Fibroblast of gingiva (primary cell): ENCODE data around the gene PFKFB4.
A peak's percentile ranks its signal among the peaks of the same experiment; 100 is the strongest.

Experiments
- DNase-seq: peaks from one replicate; pipeline ENCODE4 v3.0.0-alpha.2; 2011; ENCODE audit warnings: low read depth

Gene PFKFB4

GRCh38 chr3:48584836-48585235 is 28.2 kb upstream of the PFKFB4 start:
- DNase-seq: no peak

DNA sequence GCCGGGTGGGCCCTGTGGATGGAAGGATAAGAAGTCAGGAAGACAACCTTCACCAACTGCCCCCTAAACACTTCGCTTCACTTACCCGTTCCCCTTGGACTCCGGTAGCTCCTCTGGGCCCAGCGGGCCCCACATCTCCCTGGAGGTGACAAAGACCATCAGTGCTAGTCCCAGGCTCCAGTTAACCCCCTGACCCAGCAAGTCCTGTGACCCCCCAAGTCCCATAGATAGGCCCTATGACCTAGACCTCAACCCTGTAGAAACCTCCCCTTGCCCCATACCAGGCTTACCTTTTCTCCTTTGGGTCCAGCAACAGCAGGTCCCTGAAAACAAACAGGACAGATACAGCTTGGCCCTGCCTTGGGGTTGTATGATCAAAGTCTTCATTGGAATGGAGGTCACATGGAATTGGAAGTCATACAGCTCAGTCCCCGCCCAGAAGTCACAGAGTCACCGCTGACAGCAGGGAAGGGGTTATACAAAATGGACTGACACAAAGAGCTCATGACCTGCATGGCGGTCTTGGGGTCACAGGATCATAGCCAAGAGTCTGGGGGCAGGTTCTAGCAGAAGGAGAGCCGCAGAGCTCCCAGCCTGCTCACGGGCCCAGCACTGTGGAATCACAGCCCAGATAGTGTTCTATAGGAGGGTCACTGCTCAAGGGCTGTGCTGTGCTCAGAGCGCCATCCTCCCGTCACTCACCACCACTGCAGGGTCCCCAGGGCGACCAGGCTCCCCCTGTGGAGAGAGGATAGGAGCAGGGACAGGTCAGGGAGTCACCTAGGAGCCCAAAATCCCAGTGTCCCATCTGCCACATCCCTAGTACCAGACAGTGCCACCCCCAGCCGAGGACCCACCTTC is 25.2 kb upstream of the PFKFB4 start:
- no peak for DNase-seq

DNA sequence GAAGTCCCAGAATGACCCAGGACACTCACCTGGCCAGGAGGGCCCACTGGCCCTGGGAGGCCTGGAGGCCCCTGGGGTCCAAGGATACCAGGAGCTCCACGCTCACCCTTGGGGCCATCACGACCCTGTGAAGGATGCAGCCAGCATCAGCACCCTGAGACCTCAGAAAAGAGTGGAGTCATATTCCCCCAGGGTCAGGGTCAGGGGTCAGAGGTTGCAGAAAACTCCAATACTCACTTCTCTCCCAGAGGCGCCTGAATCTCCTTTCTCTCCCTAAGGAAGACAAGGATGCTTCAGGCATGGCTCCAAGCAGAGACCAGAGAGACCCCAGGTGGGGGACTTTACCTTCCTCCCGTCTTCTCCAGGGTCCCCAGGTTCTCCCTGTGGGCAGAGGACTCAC is 20.0 kb upstream of the PFKFB4 start:
- DNase-seq: no peak

DNA sequence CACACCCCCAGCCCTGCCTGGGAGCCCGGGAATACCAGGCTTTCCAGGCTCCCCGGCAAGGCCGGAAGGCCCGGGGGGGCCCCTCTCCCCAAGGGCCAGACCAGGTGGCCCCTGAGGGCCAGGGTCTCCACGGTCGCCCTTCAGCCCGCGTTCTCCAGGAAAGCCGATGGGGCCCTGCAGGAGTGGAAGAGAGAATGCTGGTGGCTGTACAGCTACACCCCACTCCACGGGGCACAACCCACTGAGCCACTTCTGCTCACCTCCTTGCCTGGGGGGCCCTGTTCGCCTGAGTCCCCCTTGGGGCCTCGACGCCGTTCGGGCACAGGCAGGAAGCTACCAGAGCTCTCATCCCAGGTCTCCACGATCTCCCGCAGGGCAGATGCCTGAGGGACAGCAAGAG is 18.8 kb upstream of the PFKFB4 start:
- no peak for DNase-seq

DNA sequence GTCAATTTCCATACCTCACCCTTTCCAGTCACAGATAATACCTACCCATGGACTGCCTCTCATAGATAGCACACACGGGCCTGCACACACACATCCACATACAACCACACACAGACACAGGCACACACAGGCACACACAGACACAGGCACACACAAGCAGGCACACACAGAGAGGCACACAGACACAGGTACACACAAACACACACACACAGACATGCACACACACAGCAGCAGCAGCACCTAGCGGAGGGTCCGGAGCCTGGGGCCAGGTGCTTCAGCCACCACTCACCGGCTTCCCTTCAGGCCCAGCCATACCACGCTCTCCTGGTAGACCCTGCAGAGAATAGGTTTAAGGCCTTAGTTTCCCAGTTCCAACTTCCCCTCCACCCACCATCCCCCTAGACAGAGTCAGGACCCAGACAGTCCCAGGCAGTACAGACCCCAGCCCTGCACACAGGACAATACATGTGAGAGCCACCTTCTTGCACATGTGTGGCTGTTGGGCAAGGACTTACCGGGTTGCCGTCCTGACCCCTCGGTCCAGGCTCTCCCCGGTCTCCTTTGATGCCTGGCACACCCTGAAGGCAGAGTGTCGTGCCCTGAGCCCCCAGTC is 17.5 kb upstream of the PFKFB4 start:
- DNase-seq: no peak

DNA sequence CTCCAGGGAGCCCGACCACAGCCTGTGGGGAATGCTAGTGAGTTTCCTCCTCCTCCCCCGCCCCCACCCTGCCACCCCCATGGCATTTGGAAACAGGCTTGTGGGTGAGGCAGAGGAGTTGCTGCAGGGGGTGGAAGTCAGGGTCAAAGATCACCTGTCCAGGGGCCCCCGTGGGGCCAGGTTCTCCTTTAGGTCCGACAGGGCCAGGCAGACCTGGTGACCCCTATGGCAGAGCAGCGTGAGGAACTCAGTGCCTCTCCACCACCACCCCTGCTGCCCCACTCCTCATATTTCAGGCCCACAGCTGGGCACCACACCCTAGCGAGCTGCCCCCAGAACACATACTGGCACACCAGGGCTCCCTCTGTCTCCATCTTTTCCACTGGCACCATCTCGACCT is 15.9 kb upstream of the PFKFB4 start:
- no peak for DNase-seq

DNA sequence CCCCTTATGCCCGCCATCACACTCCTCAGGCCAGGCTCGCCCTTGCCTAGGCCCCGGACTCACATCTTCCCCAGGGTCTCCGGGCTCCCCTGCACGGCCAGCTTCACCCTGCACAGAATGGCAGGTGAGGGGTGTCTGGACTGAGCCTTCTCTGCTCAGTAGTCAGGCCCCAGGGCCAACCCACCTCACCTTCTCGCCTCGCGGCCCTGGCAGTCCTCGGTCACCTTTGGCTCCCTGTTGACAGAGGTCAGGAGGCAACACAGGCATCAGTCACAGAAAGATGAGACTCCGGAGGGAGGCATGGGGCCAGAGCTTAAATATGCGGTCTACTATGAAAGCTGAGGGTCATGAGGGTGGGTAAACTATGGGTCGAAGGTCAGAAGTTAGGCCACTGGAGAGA is 15.3 kb upstream of the PFKFB4 start:
- no peak for DNase-seq

DNA sequence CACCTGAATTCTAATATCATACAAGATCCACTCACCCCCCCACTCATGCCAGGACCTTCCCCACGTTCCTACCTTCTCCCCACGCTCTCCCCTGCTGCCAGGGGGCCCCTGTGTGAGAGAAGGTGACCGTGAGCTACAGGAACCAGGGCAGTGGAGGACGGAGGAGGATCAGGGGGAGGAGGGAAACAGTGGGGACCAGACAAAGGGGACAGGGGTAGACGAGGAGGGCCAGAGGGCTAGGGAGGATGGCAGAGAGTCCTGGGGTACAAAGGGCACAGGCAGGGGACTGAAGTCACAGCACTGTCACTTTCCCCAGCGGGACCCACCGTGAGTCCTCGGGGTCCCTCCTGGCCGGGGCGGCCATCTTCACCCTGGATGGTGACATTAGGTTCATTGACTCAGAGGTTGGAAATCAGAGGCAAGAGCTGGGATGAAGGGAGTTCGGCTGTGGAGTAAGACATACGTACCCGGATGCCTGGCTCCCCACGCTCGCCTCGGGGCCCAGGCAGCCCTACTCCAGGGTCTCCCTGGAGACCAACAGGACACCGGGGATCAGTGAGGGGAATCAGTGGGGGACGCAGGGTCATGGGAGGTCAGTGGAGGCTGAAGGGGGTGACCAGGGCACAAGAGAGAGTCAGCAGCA is 13.3 kb upstream of the PFKFB4 start:
- no peak for DNase-seq

DNA sequence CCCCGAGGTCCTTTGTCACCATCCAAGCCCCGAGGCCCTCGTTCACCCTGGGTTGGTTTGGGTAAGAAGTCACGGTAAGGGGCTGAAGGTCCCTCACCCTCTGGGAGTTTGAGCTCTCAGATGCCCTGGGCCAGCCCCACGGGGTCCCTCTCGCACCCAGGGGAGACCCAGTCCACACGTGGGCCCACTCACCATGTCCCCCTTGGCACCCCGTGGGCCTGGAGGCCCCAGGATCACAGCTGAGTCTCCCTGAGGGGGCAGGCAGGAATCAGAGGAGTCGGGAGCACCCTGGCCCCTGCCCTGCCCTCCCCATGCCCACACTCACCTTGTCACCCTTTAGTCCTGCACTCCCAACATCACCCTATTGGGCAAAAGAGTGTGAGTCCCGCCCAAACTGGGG is 12.8 kb upstream of the PFKFB4 start:
- no peak for DNase-seq

DNA sequence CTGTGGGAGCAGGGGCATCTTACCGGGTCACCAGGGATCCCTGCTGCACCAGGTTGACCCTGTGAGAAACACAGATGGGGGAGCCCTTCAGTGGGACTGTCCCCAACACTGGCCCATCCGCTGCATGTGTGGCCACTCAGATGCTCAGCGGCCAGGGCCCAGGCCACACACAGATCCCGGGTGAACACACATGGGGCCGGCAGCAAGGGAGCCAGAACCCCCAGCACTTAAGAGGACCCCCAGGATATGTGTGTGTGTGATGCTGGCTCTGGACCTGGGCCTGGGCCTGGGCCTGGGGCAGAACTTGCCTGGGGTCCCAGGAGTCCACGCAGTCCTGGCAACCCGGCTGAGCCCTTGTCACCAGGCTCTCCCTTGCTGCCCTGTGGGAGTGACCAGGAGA is 11.9 kb upstream of the PFKFB4 start:
- no peak for DNase-seq

GRCh38 chr3:48567500-48567899 is 10.9 kb upstream of the PFKFB4 start:
- DNase-seq: no peak

DNA sequence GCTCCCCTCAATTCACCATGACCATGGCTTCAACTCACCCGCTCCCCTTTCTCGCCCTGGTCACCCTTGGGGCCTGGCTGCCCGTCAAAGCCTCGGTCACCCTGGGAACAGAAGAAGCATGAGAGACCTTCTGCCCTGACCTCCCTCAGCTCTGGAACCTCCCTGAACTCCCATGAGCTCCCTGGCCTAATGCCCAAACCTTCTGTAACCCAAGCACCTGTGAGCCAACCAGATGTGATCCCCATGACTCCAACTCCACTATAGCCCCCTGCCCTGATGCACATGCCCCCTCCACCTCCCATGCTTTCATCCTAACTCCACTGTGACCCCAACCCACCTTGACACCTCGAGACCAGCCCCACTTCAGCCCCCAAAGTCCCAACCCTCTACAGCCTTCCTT is 10.5 kb upstream of the PFKFB4 start:
- DNase-seq: no peak

DNA sequence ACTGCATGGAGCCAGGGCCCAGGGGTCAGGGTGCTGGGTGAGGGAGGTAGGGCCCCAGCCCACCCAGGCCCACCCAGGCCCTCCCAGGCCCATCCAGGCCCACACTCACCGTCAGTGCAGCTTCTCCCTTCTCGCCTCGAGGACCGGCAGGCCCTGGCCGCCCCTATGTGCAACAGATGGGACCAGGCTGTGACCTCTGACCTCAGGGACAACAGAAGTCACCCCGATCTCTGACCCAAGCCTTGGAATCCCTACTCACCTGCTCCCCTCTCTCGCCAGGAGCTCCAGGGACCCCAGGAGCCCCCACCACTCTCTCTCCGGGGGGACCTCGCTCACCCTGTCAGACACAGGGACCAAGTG is 9.8 kb upstream of the PFKFB4 start:
- DNase-seq: no peak

- DNase-seq: peak; percentile 64
These were observed 9.2 kb upstream of the PFKFB4 start for GRCh38 chr3:48565591-48566400.

DNA sequence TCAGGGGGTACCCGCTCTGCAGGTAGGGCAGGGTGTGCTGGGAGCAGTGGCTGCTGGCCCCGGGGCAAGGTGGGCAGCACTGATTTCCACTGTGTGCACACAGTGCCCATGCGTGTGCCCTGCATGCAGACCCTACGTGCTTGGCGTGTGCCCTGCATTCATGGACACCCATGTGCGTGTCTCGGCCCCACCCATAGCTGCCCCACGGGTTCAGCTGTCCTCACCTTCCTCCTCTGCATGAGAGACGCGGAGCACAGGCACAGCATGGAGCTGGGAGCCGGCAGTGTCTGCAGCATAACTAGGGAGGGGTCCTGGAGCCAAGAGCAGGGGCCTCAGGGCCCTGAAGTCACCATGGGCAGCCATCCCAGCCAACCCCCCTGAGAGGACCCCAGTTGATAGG is 8.6 kb upstream of the PFKFB4 start:
- DNase-seq: no peak

DNA sequence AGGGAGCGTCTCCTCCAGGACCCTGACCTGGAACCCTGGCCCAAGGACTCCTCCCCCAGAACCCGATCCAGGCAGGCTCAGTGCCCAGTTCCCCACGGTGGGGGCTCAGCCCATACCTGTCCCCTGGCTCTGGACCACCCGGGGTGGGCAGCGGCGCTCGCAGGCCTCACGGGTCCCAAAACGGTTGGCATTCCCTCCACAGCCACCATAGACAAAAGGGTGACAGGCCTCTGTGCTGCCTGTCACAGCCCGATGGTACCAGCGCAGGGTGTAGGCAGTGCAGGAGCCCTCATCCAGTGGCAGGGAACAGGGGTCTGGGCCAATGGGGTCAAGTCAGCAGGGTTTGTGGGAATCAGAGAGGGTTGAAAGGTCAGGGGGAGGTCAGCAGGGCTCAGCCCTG is 8.1 kb upstream of the PFKFB4 start:
- DNase-seq: no peak

DNA sequence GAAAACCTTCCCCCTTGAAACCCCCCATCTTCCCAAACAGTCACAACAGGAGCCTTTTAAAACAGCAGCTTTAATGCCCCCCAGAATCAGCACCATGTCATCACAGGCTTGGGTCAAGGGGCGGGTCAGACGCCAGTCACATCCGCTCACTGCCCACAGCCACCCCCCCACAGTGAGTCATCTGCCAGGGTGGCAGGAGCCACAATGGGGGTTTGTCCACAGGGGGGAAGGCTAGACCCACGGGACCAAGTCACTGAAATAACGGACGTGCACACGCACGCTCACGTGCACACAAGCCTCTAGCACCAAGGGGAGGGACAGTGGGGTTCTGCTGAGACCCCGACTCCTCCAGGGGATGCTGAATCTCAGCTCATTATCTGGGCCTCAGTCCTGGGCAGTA is 7.4 kb upstream of the PFKFB4 start:
- peak; percentile 78 for DNase-seq

DNA sequence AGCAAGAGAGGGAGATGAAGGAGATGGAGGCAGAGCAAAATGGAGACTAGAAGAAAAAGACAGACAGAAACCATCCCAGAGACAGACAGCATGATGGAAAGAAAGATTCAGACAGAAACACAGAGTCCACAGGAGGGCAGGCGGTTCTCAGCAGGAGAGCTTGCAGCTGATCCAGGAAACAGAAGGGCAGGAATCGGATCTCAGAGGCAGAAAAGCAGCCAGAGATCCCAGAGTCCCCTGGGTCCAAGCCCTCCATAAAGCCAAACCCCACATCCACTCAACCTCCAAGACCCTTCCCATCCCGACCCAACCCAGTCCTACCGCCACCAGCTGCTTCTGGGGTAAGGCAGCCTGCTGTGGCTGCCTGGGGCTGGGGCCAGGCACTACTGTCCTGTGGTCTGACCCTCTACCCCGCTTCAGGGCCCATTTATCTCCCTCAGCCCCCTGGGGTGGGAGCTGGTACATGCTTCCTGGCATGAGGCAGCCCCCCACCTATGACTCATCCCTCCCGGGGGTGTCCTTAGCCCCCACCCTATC is 6.8 kb upstream of the PFKFB4 start, which contains the start of gene UCN2:
Gene UCN2 (minus strand): TSS at position 400 of the 537 bp plus-strand sequence. CDS start 657 bp downstream, outside the sequence.
- peak; percentile 57 for DNase-seq

GRCh38 chr3:48562367-48563095 is 5.9 kb upstream of the PFKFB4 start:
- no peak for DNase-seq

- DNase-seq: peak; percentile 71
These were observed 4.6 kb upstream of the PFKFB4 start for GRCh38 chr3:48561045-48561736.

DNA sequence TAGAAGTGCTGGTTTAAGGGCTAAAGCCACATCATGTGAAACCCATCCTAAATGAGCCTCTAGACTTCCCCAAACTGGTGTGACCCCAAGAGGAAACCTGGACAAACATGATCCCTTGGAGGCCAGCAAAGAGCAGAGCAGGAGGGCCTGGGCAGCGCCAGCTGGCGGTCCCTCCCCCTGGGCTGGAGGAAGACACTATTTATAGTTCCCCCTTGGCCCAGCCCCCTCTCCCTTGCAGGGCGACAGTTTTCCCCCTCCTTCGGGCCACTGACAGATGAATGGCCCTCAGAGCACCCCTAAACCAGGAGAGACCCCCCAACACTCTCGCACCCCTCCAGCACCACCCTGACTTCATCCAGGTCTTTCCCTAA is 4.0 kb upstream of the PFKFB4 start:
- DNase-seq: no peak
